ENCODE data around the gene GATAD2B.

DNA sequence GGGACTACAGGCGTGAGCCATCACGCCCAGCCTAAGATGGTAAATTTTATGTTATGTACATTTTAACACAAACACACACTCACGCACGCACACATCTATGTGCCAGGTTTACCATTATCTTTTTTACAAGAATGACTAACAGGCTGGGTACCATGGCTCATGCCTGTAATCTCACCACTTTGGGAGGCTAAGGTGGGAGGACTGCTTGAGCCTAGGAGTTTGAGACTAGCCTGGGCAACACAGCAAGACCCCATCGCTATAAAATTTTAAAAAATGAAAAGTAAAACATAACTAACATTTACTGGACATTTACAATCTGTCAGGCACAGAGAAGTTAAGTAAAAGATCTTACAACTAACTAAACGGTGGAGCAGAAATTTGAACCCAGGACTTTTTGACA, 14.7 kb downstream of the GATAD2B start:
- no peak for TF ChIP-seq ZNF274 (IDR thresholded peaks at IDR 0.05; ENCODE audit: low read depth, low read length)
- TF ChIP-seq SUZ12 (IDR thresholded peaks at IDR 0.05; ENCODE audit: extremely low read depth, insufficient read depth, insufficient read length), result no peak

Data from NT2/D1 (cell line).